CD4-positive, alpha-beta T cell treated with Interleukin-10 for 1 hour (primary cell): ENCODE measurements around the gene ZDHHC9.
"Not testable (repeated sequence)": the region's sequence is repeated elsewhere in the genome, so short reads cannot be mapped to it uniquely, and the experiment has no call there.

ENCODE experiments used
- DNase-seq: peaks from one replicate; pipeline ENCODE4 v3.0.0-alpha.2; 2020

Gene ZDHHC9

DNA sequence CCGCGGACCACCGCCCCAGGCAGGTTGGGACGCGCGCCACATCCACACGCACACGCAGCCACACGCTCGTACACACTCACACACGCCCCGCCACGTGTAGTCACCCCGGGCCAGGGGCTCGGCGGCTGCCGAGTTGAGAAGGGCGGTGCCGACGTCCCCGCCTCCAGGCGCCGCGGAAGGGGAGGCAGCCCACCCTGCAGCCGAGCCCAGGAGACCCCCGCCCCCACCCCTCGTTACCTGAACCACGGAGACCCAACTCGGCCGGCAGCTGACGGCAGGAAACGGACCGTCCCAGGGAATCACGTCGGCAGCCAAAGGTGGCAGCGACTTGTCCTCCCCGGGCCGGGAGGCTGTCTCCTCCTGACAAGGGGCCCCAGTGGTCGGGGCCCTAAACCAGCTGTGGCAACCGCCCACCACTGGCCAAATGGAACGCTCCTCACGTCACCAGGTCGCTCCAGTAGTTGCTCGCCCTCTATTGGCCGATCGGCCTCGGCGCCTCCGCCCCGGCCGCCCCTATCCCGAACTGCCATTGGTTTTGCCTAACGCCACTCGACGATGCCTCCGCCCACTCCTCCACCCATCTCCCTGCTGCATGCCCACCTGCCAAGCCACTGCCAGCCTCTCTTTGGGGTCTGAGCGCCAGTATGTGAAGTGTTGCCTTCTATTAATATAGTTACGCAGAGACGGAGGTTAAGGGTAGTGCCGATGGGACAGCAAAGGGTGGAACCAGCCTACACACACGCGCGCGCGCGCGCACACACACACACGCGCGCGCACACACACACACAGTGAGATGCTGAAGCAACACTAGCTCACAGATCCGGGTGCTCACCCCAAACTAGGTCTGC, at the start of gene ZDHHC9:
ZDHHC9 (minus strand) TSS at position 428 of the 848 bp plus-strand sequence. CDS start 1,941 bp downstream, outside the sequence.
- DNase-seq, result peak; percentile 90

DNA sequence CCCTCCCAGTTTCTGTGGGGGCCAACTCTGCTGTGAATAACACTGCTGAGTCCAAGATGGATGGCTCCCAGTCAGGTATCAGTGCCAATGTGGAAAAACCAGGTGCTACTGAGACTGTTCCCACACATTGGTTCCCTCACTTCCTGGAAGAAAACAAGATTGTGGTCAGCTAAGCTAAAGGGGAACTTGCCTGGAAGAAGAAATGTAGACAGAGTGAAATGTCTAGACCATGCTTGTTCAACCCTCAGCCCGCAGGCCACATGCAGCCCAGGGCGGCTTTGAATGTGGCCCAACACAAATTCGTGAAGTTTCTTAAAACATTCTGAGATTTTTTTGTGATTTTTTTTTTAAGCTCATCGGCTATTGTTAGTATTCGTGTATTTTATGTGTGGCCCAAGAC, 33.7 kb upstream of the ZDHHC9 start:
- no peak for DNase-seq

DNA sequence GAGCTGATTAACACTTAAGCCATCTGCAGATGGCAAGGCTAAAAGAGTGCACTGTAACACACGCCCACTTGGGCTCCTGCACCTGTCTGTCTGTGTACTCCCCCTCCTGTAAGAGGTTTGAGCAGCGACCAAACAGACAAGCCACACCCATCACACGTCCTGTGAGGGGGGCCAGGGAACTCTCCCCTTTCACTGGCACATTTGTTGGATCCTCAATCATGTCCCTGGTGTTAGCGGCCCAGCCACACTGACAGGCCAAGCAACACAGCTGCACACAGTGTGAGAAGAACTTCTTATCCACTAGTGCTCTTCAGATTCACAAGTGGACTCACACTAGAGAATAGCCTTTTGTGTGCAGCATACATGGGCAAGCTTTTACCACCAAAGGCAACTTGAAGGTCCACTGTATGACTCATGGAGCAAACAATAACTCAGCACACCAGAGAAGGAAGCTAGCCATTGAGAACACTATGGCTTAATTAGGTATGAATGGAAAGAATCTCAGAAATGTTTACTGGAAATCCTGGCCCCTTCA, 33.2 kb upstream of the ZDHHC9 start:
- DNase-seq, result no peak

DNA sequence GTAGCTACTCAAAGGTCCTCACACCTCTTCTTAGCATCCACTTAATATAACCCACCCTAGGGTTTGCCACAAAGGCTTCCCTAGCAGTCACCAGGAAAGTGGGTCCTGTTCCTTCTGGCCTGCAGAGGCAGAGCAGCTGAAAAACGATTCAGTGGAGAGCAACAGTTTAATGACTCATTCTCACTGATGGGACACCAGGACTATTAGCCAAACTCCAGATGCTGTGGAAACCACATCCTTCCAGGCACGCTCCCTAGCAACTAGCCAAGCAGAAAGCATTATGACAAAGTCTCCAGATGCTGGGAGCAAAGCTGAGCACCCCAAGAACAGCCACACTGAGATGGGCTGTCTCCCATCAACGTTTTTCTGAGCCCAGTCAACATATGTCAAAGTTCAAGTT, 32.0 kb upstream of the ZDHHC9 start:
- no peak for DNase-seq

GRCh38 chrX:129872524-129872923, 28.8 kb upstream of the ZDHHC9 start:
- no peak for DNase-seq

- DNase-seq, result not testable (repeated sequence)
These were observed 22.6 kb upstream of the ZDHHC9 start for GRCh38 chrX:129866321-129866720.

DNA sequence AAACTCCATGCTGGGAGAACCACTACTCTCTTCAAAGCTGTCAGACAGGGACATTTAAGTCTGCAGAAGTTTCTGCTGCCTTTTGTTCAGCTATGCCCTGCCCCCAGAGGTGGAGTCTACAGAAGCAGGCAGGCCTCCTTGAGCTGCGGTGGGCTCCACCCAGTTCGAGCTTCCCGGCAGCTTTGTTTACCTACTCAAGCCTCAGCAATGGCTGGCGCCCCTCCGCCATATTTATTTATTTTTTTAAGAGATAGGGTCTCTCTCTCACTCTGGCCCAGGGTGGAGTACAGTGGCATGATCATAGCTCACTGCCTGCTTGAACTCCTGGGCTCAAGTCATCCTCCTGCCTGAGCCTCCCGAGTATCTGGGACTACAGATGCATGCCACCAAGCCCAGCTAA, 15.4 kb upstream of the ZDHHC9 start:
- DNase-seq, result not testable (repeated sequence)

GRCh38 chrX:129851825-129852224, 8.1 kb upstream of the ZDHHC9 start:
- not testable (repeated sequence) for DNase-seq

- DNase-seq, result no peak
These were observed 3.0 kb upstream of the ZDHHC9 start for GRCh38 chrX:129846716-129847115.

DNA sequence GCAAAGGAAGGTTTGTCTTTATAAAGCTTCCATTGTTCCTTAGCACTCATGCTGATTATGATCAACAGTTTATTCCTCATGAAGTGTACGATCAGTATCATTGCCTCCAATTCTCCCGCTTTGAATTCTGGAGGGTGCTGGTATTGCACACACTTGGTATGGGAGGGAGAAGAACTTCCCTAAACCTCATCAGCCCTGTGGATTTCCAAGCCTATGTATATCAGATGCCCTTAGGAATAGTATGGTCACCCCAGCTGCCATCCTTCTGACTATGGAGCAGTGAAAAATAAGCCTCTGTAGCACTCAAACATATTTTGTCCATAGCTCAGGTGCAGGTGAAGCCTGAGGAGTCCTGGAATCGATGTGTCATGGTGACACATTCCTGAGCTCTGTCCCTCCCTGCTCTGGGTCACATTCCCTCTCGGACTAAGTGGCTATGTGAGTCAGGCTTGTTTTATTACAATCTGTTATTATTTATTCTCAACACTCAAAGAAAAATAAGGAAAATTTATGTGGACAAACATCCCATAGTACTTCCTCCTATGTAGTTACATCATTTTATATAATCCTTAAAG, 2.0 kb upstream of the ZDHHC9 start:
- DNase-seq, result no peak

DNA sequence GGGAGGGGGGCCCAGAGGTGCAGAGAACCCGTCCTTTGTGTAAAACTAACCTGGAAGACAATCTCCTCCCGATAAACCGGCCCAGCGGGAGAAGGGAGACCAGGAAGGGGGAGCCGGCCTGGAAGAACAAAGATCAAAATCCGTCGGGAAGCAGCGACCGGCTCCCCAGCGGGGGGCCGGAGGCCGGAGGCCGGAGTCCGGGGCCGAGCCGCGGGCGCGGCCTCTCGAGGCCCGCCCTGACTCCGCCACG, 552 bp downstream of the ZDHHC9 start:
- DNase-seq, result no peak

- peak; percentile 6 for DNase-seq
These were observed 1.0 kb downstream of the ZDHHC9 start for GRCh38 chrX:129842510-129843208.

DNA sequence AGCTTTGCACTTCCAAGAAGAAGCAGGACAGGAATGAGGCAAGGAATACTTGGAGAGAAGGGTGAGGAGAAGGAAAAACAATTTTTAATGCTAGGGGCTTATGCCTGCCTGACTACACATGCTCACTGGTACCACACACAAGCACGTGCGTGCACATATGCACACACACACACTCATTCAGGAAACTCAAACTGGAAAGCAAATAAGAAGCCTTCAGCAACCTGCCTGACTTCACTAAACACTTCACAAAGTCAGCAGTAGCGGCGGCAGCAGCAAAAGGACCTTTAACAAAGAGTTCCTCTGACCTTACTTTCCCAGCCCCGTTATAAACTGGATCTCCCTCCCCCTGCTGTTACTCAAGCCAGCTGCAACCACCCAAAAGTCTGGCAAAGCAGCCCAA, 3.3 kb downstream of the ZDHHC9 start:
- no peak for DNase-seq

- DNase-seq, result no peak
These were observed 6.9 kb downstream of the ZDHHC9 start for GRCh38 chrX:129836827-129837226.

GRCh38 chrX:129833153-129833990, 10.3 kb downstream of the ZDHHC9 start:
- DNase-seq, result no peak

DNA sequence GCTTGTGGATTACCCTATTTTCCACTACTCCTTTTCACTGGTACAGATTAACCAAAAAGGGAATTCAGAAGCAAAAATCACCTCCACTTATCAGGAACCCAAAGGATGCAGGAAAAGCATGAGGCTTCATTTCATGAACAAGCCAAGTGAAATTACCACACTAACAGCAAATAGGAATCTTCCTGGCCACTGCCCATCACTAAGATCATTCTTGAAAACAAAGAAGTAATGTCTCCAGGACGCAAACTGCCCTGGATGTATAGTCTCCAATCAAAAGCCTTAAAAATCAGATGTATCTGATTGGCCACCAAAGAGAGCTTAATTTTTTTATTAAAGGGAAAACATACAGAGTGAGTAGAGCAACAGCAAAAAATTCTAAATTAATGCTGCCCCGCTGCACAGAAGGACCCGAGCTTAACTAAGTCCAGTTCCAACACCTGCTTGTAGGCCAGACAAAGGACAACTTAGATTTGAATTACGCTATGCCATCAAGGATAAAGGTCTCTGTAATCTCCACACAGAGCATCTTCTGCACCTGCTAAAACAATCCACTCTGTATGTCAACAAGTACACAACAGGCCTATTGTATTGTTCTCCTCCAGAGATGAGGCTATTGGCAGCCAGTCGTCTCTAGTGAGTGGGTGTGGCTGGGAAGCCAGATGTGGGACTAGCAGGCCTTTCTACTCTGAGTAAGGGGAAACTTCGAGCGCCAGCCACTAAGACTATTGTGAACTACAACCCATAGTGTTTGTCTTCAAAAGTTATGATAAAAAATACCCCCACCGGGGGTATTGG, 12.4 kb downstream of the ZDHHC9 start:
- DNase-seq, result no peak

DNA sequence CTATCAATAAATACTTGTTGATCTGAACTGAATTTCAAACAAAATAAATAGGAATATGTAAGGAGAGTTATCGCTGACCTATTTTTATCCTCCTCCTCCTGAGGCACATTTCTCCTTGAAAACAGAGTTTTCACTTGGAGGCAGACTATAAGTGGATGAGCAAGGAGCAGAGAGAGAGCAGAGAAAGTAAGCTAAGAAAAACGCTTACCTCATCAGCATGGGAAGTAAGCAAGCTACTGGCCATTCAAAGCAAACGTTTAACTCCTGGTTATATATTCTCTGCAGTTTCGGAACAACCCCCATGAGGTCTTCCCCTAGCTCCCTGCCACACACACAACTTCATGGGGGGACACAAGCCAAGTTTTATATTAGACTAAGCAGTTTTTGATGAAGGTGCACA, 13.2 kb downstream of the ZDHHC9 start:
- no peak for DNase-seq

GRCh38 chrX:129825746-129826505, 17.8 kb downstream of the ZDHHC9 start:
- peak; percentile 9 for DNase-seq

- DNase-seq, result no peak
These were observed 19.1 kb downstream of the ZDHHC9 start for GRCh38 chrX:129824620-129825019.

GRCh38 chrX:129823522-129823921, 20.2 kb downstream of the ZDHHC9 start:
- peak; percentile 8 for DNase-seq

DNA sequence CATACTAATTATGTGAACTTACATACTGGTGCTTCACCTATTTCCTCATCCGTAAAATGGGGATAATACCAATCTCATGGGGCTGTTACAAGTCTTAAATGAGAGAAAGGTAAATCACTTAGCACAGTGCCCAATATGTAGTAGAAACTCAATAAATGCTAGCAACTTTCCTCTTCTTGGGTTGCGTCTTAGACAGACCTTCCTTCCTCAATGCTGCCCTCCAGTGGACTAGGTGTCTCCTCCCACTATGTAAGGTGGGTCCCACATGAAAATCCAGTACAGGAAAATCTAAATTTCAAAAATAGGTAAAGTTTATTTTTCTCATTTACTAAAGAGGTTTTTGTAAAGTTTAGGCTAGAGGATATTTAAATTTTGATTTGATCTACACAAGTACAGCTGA, 20.6 kb downstream of the ZDHHC9 start:
- peak; percentile 69 for DNase-seq
